ENCODE measurements around the gene ATP2B1.

DNA sequence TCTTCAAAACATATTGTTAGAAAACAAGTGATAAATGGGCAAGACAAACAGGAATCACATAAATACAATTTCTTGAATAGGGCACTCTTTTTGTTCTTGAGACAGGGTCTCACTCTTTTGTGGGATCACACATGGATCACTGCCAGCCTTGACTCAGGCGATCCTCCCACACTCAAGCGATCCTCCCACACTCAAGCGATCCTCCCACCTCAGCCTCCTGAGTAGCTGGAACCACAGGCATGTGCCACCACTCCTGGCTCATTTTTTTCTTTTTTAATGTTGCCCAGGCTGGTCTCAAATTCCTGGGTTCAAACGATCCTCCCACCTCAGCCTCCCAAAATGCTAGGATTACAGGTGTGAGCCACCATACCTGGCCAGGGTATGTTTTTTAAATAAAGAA, 57.4 kb downstream of the ATP2B1 start:
- TF ChIP-seq, protein P1, sequence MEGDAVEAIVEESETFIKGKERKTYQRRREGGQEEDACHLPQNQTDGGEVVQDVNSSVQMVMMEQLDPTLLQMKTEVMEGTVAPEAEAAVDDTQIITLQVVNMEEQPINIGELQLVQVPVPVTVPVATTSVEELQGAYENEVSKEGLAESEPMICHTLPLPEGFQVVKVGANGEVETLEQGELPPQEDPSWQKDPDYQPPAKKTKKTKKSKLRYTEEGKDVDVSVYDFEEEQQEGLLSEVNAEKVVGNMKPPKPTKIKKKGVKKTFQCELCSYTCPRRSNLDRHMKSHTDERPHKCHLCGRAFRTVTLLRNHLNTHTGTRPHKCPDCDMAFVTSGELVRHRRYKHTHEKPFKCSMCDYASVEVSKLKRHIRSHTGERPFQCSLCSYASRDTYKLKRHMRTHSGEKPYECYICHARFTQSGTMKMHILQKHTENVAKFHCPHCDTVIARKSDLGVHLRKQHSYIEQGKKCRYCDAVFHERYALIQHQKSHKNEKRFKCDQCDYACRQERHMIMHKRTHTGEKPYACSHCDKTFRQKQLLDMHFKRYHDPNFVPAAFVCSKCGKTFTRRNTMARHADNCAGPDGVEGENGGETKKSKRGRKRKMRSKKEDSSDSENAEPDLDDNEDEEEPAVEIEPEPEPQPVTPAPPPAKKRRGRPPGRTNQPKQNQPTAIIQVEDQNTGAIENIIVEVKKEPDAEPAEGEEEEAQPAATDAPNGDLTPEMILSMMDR (IDR thresholded peaks at IDR 0.05) = no peak
- no peak for TF ChIP-seq POLR2AphosphoS5 (IDR thresholded peaks at IDR 0.05)
